Liver (tissue), 3 donors: ENCODE data around the gene RRP1.

Experiments
- ATF3 ChIP-seq: IDR thresholded peaks from 2 replicates; pipeline ENCODE4 v1.6.1; 2016; ENCODE audit warnings: antibody characterized with exemption
- CTCF ChIP-seq: fragments of 150-350 bp; IDR thresholded peaks from 2 replicates; pipeline ENCODE4 v1.5.1; 2017; ENCODE audit warnings: improper control_type of control experiment, low read depth, low read length; ENCODE audit not compliant: missing input control
- FOXA1 ChIP-seq: IDR thresholded peaks from 2 replicates; pipeline ENCODE4 v1.6.1; 2016; ENCODE audit warnings: antibody characterized with exemption
- GABPA ChIP-seq, 2 donors: IDR thresholded peaks in 1 of 2; conservative IDR thresholded peaks in 1 of 2; 2 replicates each; pipeline ENCODE4 v1.6.1; 2016; ENCODE audit warnings: antibody characterized with exemption in 2 of 2, mild to moderate bottlenecking in 1 of 2, moderate library complexity in 1 of 2
- HNF4G ChIP-seq: IDR thresholded peaks from 2 replicates; pipeline ENCODE4 v1.6.1; 2016; ENCODE audit warnings: antibody characterized with exemption
- JUND ChIP-seq, 2 donors: IDR thresholded peaks; 2 replicates each; pipeline ENCODE4 v1.6.1; 2016; ENCODE audit warnings: antibody characterized with exemption in 2 of 2
- MAX ChIP-seq: IDR thresholded peaks from 2 replicates; pipeline ENCODE4 v1.6.1; 2016; ENCODE audit warnings: antibody characterized with exemption
- RAD21 ChIP-seq, 2 donors: IDR thresholded peaks; 2 replicates each; pipeline ENCODE4 v1.6.1; 2016; ENCODE audit warnings: antibody characterized with exemption in 2 of 2, mild to moderate bottlenecking in 2 of 2
- REST ChIP-seq: IDR thresholded peaks from 2 replicates; pipeline ENCODE4 v1.6.1; 2016; ENCODE audit warnings: antibody characterized with exemption, mild to moderate bottlenecking
- RXRA ChIP-seq, 2 donors: IDR thresholded peaks; 2 replicates each; pipeline ENCODE4 v1.6.1; 2017 to 2018; ENCODE audit warnings: antibody characterized with exemption in 2 of 2, mild to moderate bottlenecking in 1 of 2
- SP1 ChIP-seq: IDR thresholded peaks from 2 replicates; pipeline ENCODE4 v1.6.1; 2018; ENCODE audit warnings: antibody characterized with exemption, mild to moderate bottlenecking
- TAF1 ChIP-seq: conservative IDR thresholded peaks from 2 replicates; pipeline ENCODE4 v1.6.1; 2016; ENCODE audit warnings: antibody characterized with exemption, mild to moderate bottlenecking
- YY1 ChIP-seq: IDR thresholded peaks from 2 replicates; pipeline ENCODE4 v1.6.1; 2016; ENCODE audit warnings: antibody characterized with exemption, mild to moderate bottlenecking
- ZBTB33 ChIP-seq: IDR thresholded peaks from 2 replicates; pipeline ENCODE4 v1.6.1; 2016; ENCODE audit warnings: antibody characterized with exemption
- donor health status: healthy.
- donor health status: healthy.

GRCh38 chr21:43820466-43820865 lies 31.1 kb downstream of the RRP1 start:
- TF ChIP-seq CTCF (no peak), RAD21 (IDR thresholded peaks at IDR 0.05) (no peak), REST (no peak), TAF1 (no peak), ATF3 (no peak), JUND (IDR thresholded peaks at IDR 0.05) (no peak), MAX (no peak), GABPA (IDR thresholded peaks at IDR 0.05 in 1 of 2, conservative IDR thresholded peaks at IDR 0.05 in 1 of 2) (no peak), FOXA1 (no peak), YY1 (no peak), RXRA (IDR thresholded peaks at IDR 0.05) (no peak), SP1 (no peak), ZBTB33 (no peak), HNF4G (no peak)
